CD14-positive monocyte (primary cell): Measurements from ENCODE around the gene CDK5. TPM values are rescaled to one million over a fixed set of nuclear protein-coding genes. Genes with fewer than 3 reads are reported as not detected.

Experiments
- DNase-seq, 3 donors: peaks; one replicate each; pipeline ENCODE4 v3.0.0-alpha.2; 2011 to 2022
- H2AFZ ChIP-seq: 2 replicates; pipeline ENCODE4 v1.6.0; 2012; ENCODE audit warnings: mild to moderate bottlenecking, low read depth, low read length, inconsistent platforms; ENCODE audit not compliant: insufficient read depth, poor library complexity, severe bottlenecking
- H3K27ac ChIP-seq, 2 donors: 1 replicate in 1 of 2; 2 replicates in 1 of 2; pipeline ENCODE4 v1.5.1; 2012 to 2013; ENCODE audit warnings: low read length in 2 of 2, control low read depth in 1 of 2, inconsistent platforms in 1 of 2, low read depth in 1 of 2, mild to moderate bottlenecking in 1 of 2
- H3K27me3 ChIP-seq, 2 donors: one replicate each; pipeline versions ENCODE4 v1.6.0 to v1.6.1; 2011 to 2013; ENCODE audit warnings: low read length in 2 of 2; ENCODE audit not compliant: control insufficient read depth in 2 of 2, insufficient read depth in 2 of 2
- H3K36me3 ChIP-seq, 2 donors: replicated peaks in 1 of 2; 1 replicate in 1 of 2; 2 replicates in 1 of 2; pipeline versions ENCODE4 v1.5.1 to v1.6.1; 2012 to 2013; ENCODE audit warnings: low read length in 2 of 2, control low read depth in 1 of 2, inconsistent platforms in 1 of 2, mild to moderate bottlenecking in 1 of 2; ENCODE audit not compliant: insufficient read depth in 2 of 2, control insufficient read depth in 1 of 2
- H3K4me1 ChIP-seq, 2 donors: 1 replicate in 1 of 2; 2 replicates in 1 of 2; pipeline versions ENCODE4 v1.5.1 to v1.6.1; 2012 to 2013; ENCODE audit warnings: low read length in 2 of 2, control low read depth in 1 of 2, inconsistent platforms in 1 of 2, mild to moderate bottlenecking in 1 of 2, moderate library complexity in 1 of 2; ENCODE audit not compliant: insufficient read depth in 2 of 2, control insufficient read depth in 1 of 2
- H3K4me2 ChIP-seq: replicated peaks from 2 replicates; pipeline ENCODE3; 2012; ENCODE audit warnings: low read length, moderate library complexity, mild to moderate bottlenecking; ENCODE audit not compliant: poor library complexity, severe bottlenecking; ENCODE audit errors: extremely low read depth
- H3K4me3 ChIP-seq, 3 experiments: fragments of 200-600 bp in 1 of 3; sonication (generic) in 1 of 3; replicated peaks in 1 of 3; 1 replicate in 2 of 3; 2 replicates in 1 of 3; pipeline ENCODE4 v1.5.1; 2011 to 2013; ENCODE audit warnings: low read length in 3 of 3, mild to moderate bottlenecking in 3 of 3, control low read depth in 2 of 3, low read depth in 2 of 3, inconsistent platforms in 1 of 3, moderate library complexity in 1 of 3
- H3K79me2 ChIP-seq: 2 replicates; pipeline ENCODE4 v1.6.0; 2012; ENCODE audit warnings: mild to moderate bottlenecking, control low read depth, inconsistent platforms, low read length, moderate library complexity; ENCODE audit not compliant: insufficient read depth
- H3K9ac ChIP-seq: 2 replicates; pipeline ENCODE4 v1.6.0; 2017; ENCODE audit warnings: low read length, mild to moderate bottlenecking; ENCODE audit not compliant: insufficient read depth, poor library complexity, severe bottlenecking
- H3K9me3 ChIP-seq, 2 donors: replicated peaks in 1 of 2; 1 replicate in 1 of 2; 2 replicates in 1 of 2; pipeline versions ENCODE4 v1.5.1 to v1.6.1; 2012 to 2013; ENCODE audit warnings: low read length in 2 of 2, control low read depth in 1 of 2; ENCODE audit not compliant: control insufficient read depth in 1 of 2, insufficient read depth in 1 of 2
- H4K20me1 ChIP-seq: 2 replicates; pipeline ENCODE4 v1.6.0; 2012; ENCODE audit warnings: mild to moderate bottlenecking, low read length, control low read depth, moderate library complexity; ENCODE audit not compliant: insufficient read depth
- H3K27ac Mint-ChIP-seq, 7 donors: one replicate each; pipeline ENCODE4 v1.8.0; 2020; ENCODE audit warnings: mild to moderate bottlenecking in 7 of 7, mixed read lengths in 7 of 7, moderate library complexity in 6 of 7, inconsistent platforms in 2 of 7
- H3K27me3 Mint-ChIP-seq, 3 donors: one replicate each; pipeline ENCODE4 v1.8.0; 2021 to 2022; ENCODE audit warnings: low read depth in 3 of 3, mild to moderate bottlenecking in 3 of 3, mixed read lengths in 3 of 3, moderate library complexity in 3 of 3, inconsistent platforms in 1 of 3
- H3K36me3 Mint-ChIP-seq, 2 donors: one replicate each; pipeline ENCODE4 v1.8.0; 2020; ENCODE audit warnings: mixed read lengths in 2 of 2, inconsistent platforms in 1 of 2, mild to moderate bottlenecking in 1 of 2
- H3K4me1 Mint-ChIP-seq: one replicate; pipeline ENCODE4 v1.8.0; 2020; ENCODE audit warnings: mild to moderate bottlenecking, mixed read lengths
- H3K4me3 Mint-ChIP-seq, 2 donors: one replicate each; pipeline ENCODE4 v1.8.0; 2020; ENCODE audit warnings: mild to moderate bottlenecking in 2 of 2, mixed read lengths in 2 of 2, moderate library complexity in 1 of 2
- H3K9me3 Mint-ChIP-seq, 7 donors: one replicate each; pipeline ENCODE4 v1.8.0; 2020 to 2022; ENCODE audit warnings: mixed read lengths in 7 of 7, mild to moderate bottlenecking in 6 of 7, moderate library complexity in 6 of 7, inconsistent platforms in 2 of 7
- CTCF ChIP-seq: fragments of 200-600 bp; IDR thresholded peaks from one replicate; pipeline ENCODE4 v1.8.0; 2022; ENCODE audit warnings: antibody characterized with exemption, mild to moderate bottlenecking
- WGBS: methylation state at CpG from one replicate; pipeline ENCODE4 v1.1.5; 2013; ENCODE audit warnings: missing lambda C conversion rate; ENCODE audit not compliant: insufficient coverage; 5-methylcytosine and 5-hydroxymethylcytosine counted together
- intact Hi-C, 2 donors: fragments of 100-400 bp; cut with micrococcal nuclease; formaldehyde crosslinking; loops; one replicate each; pipeline versions ENCODE4 v1.15.0 to v1.15.1; 2023
- polyA plus RNA-seq, 3 donors: library from polyadenylated mRNA; depleted of rRNA in 1 of 3; unstranded in 2 of 3; stranded (reverse) in 1 of 3; fragments of 300-500 nt in 2 of 3; fragments of >200 nt in 1 of 3; fragmentation: Illumina TruSeq in 2 of 3; gene quantifications; 1 replicate in 2 of 3; 2 replicates in 1 of 3; pipeline ENCODE4 v1.2.3, GENCODE V29; 2012 to 2021

Gene CDK5
- polyA plus RNA-seq, 3 donors, result 14.9 to 31.2 (median 24.9) TPM

DNA sequence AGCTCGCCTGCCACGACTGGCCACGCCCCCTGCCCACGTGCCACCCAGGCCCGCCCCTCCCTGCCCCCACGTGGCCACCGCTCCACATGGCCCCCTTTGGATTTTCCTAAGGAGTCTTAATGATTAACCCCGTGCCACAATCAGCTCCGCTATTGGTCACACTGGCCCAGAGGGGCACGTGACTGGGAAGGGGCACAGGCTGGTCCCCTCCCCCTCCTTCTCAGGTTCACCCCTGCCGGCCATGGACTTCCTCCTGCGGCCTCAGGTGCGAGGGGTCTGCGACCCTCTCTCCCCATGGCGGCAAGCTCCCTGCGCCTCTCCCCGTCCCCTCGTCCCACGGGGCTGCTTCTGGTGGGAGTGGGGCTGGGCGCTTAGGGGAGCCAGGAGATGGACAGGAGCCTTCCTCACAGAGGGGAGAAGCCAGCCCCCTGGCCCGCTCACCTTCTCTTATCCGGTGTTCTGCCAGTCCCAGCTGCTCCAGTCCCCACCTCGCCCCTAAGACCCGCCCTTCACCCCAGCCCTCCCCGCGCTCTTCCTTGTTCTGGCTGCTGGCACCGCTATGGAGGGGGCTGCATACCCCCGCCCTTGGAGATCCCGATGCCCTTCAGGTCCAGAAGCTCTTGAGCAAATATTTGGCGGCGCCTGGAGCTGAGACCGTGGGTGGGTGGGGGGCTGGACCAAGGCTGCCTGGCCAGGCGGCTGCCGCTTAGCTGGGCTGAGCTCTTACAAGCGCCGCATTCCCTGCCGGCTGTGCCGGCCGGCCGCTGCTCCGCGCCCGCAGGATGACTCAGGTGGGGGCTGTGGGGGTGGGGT is 4.9 kb upstream of the CDK5 start:
- TF ChIP-seq CTCF, result no peak
- Histone ChIP-seq H2AFZ (no peak overlapping the region), H3K4me2 (no peak overlapping the region), H3K79me2 (peaks cover 29% of the 10 kb centered on the region), H3K4me1 (peaks cover 25 to 30% of the 10 kb centered on the region in 2 donors), H3K27ac (no peak overlapping the region), H3K9ac (no peak overlapping the region), H3K9me3 (no peaks in the 10 kb centered on the region), H3K36me3 (peaks cover 43 to 57% of the 10 kb centered on the region in 2 donors), H3K4me3 (no peak overlapping the region), H3K27me3 (no peaks in the 10 kb centered on the region), H4K20me1 (peaks cover 75% of the 10 kb centered on the region)
- intact Hi-C loops, result no loop called here
- peaks cover 30 to 50% of the 10 kb centered on the region in 2 donors for H3K36me3 Mint-ChIP-seq
- H3K9me3 Mint-ChIP-seq, result no peaks in the 10 kb centered on the region
- H3K27me3 Mint-ChIP-seq, result no peaks in the 10 kb centered on the region
- no peak for DNase-seq
- H3K4me1 Mint-ChIP-seq, result peaks cover 25% of the 10 kb centered on the region
- WGBS, result 91% methylated on average over 18 of the region's 43 CpGs
- no peak overlapping the region for H3K4me3 Mint-ChIP-seq
- no peak overlapping the region for H3K27ac Mint-ChIP-seq

GRCh38 chr7:151062111-151062398 is 4.4 kb upstream of the CDK5 start:
- H3K4me3 ChIP-seq, result no peak overlapping the region
- TF ChIP-seq CTCF, result no peak
- peaks cover 70% of the 10 kb centered on the region for H4K20me1 ChIP-seq
- H3K79me2 ChIP-seq, result peaks cover 34% of the 10 kb centered on the region
- H3K9me3 ChIP-seq, result no peaks in the 10 kb centered on the region
- no peak for DNase-seq
- peaks cover 38 to 51% of the 10 kb centered on the region in 2 donors for H3K36me3 ChIP-seq
- intact Hi-C loops, result no loop called here
- peaks cover 26 to 44% of the 10 kb centered on the region in 2 donors for H3K36me3 Mint-ChIP-seq
- no peak overlapping the region for H3K4me3 Mint-ChIP-seq
- WGBS, result 96% methylated on average over 7 of the region's 11 CpGs
- H3K4me2 ChIP-seq, result no peak overlapping the region
- no peak overlapping the region for H3K9ac ChIP-seq
- peaks cover 29% of the 10 kb centered on the region for H3K4me1 Mint-ChIP-seq
- H3K27ac ChIP-seq, result no peak overlapping the region
- H3K9me3 Mint-ChIP-seq, result no peaks in the 10 kb centered on the region
- peaks cover 0 to 1% (median 0%) of the 10 kb centered on the region in 3 donors for H3K27me3 Mint-ChIP-seq
- H3K4me1 ChIP-seq, result peaks cover 30 to 36% of the 10 kb centered on the region in 2 donors
- no peaks in the 10 kb centered on the region for H3K27me3 ChIP-seq
- peak overlapping the region in 1 of 7 donors; percentile 61 for H3K27ac Mint-ChIP-seq
- no peak overlapping the region for H2AFZ ChIP-seq
